HG03045 (cell line): ENCODE results near the gene LILRB3.

ENCODE experiments used
- ATAC-seq: cut with Tn5 transposase; IDR thresholded peaks from one replicate; pipeline ENCODE4 v1.9.1; 2021; ENCODE audit warnings: mild to moderate bottlenecking, moderate library complexity; ENCODE audit not compliant: unreplicated experiment

LILRB3 gene

GRCh38 chr19:54169149-54169740 lies 53.6 kb downstream of the LILRB3 start:
- no peak for ATAC-seq

GRCh38 chr19:54168174-54168917 lies 54.5 kb downstream of the LILRB3 start:
- no peak for ATAC-seq
